GM10266 (cell line): Measurements from ENCODE around the gene NATD1.
A peak's percentile ranks its signal among the peaks of the same experiment; 100 is the strongest.

Experiments used
- DNase-seq: peaks from one replicate; pipeline ENCODE4 v3.0.0; 2012; ENCODE audit errors: extremely low spot score
- CTCF ChIP-seq: IDR thresholded peaks from 2 replicates; pipeline ENCODE4 v1.5.1; 2012; ENCODE audit warnings: mild to moderate bottlenecking, low read depth; ENCODE audit not compliant: control insufficient read depth, insufficient read depth; ENCODE audit errors: missing control alignments

NATD1 gene

GRCh38 chr17:21242026-21242697 is 11.0 kb downstream of the NATD1 start:
- DNase-seq = no peak
- no peak for TF ChIP-seq CTCF

DNA sequence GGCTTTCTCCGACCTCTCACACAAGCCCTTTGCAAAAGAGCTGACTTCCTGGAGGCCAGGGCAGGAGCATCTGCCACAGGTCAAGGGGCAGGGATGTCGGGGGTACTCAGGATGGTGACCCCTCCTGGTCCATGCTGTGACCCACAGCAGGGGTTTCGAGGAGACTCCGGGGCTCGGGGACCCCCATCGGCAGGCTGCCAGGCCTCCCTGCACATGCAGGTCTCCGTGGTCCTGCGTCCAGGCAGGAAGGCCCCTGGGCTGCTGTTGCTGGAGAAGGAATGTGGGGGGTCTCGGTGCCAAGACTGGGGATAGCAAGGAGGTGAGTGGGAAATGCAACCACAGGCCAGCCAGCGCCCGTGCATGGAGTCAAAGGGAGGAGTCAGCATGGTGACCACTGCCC is 11.6 kb downstream of the NATD1 start:
- no peak for DNase-seq
- TF ChIP-seq CTCF = no peak

DNA sequence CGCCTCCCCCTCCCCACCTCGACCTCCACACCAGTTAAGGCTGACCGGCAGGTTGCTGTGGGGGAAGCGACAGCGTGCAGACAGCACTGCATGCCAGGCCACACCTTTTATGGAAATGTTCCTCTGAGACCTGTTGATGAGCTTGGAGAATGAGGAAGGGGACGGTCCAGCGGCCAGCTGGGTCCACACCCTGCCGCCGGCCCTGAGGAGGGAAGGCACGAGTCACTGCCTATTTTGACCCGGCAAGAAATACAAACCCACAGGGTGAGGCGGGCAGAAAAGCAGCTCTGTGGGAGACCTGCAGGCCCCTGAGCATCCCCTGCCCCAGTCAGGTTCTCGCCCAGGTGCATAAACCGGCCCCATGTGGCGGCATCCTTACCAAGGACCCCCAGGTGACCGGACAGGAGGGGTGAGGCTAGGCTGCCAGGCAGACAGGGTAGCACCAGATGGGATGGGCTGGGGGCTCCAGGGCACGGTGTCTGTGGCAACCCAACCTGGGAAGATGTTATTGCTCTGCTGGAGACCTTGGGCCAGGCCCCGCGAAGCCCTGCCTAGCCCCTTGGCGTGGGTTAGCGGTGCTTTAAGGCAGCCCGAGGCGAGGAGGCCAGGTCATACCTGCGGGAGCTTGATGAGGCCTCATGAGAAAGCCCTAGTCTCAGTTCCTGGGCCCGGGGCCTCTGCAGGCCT is 12.7 kb downstream of the NATD1 start:
- no peak for DNase-seq
- no peak for TF ChIP-seq CTCF

GRCh38 chr17:21239680-21240368 is 13.4 kb downstream of the NATD1 start:
- TF ChIP-seq CTCF = peak; percentile 32
- no peak for DNase-seq

GRCh38 chr17:21235921-21236320 is 17.3 kb downstream of the NATD1 start:
- DNase-seq = no peak
- TF ChIP-seq CTCF = no peak

DNA sequence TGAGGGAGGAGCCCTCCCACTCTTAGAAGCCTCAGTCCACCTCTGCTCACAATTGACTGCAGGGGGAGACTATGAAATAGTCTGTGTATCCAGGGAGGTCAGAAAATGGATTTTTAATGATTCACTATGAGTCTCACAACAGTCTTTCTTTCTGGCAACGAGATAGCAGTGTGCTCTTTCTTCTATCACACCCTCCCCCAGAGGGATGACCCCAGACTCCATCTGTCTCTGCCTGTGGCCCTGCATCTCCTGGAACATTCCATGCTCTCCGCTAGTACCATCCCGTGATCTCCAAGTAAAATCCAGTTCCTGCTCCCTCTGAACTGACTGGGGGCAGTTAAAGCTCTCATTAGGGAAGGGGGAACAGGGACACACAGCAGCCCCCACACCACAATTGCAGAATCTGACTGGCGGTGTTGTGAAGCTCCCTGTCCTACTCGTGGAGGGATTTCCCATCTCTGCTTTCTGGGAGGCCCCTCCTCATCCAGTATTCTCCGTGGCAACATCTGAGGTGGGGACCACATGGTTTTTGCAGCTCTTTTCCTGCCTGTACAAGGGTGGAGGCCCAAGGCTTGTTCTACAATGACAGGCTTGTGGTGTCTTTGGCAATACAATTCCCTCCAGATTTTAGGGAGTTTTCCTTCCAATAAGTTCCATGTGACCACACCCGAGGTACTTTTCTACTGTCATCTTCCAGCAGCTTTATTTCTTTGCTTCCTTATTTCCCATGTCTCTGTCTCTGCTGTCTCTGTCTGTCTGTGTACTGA is 19.4 kb downstream of the NATD1 start:
- TF ChIP-seq CTCF = no peak
- no peak for DNase-seq
